Endothelial cell of umbilical vein (primary cell): ENCODE measurements around the gene GALNT2. TPM values are rescaled to one million over a fixed set of nuclear protein-coding genes. Genes with fewer than 3 reads are reported as not detected.

Source experiments
- BruUV-seq: library from RNA; stranded (reverse); fragments of 400-500 nt; replicated peaks from 2 replicates; lab custom pipeline; 2021; lab: Mats Ljungman, UMichigan
- CTCF ChIA-PET: fragments of 300-600, 350-600 bp; sonication (Branson Sonifier 250); formaldehyde crosslinking; loops from one replicate; lab custom pipeline; 2021; ENCODE audit warnings: antibody characterized with exemption, inconsistent platforms; lab: Charles Lee
- POLR2A ChIA-PET: fragments of 300-600, 350-600 bp; sonication (Branson Sonifier 250); formaldehyde crosslinking; loops from one replicate; lab custom pipeline; 2021; ENCODE audit warnings: antibody characterized with exemption, inconsistent platforms; lab: Charles Lee
- DNase-seq: peaks from one replicate; pipeline ENCODE4 v3.0.0-alpha.2; 2011; ENCODE audit warnings: low read depth, low spot score
- FAIRE-seq: peaks from 2 replicates; lab custom pipeline; 2011; peaks lifted over from hg19 to GRCh38; lab: Jason Lieb, UNC
- H2AFZ ChIP-seq: 2 replicates; pipeline ENCODE4 v1.6.0; 2012; ENCODE audit warnings: low read depth, low read length, control low read depth, inconsistent platforms
- H3K27ac ChIP-seq: 2 replicates; pipeline ENCODE4 v1.5.1; 2011; ENCODE audit warnings: low read depth, mild to moderate bottlenecking, control low read depth, low read length, moderate library complexity; ENCODE audit not compliant: insufficient read depth
- H3K27me3 ChIP-seq, 2 experiments: 2 replicates each; pipeline versions ENCODE4 v1.6.0 to v1.6.1; 2011; ENCODE audit warnings: low read length in 2 of 2, mixed read lengths in 1 of 2; ENCODE audit not compliant: control insufficient read depth in 2 of 2, insufficient read depth in 2 of 2
- H3K36me3 ChIP-seq, 2 experiments: 2 replicates in 1 of 2; 3 replicates in 1 of 2; pipeline ENCODE4 v1.5.1; 2011; ENCODE audit warnings: low read length in 2 of 2, mild to moderate bottlenecking in 1 of 2, moderate library complexity in 1 of 2; ENCODE audit not compliant: control insufficient read depth in 2 of 2, insufficient read depth in 2 of 2; ENCODE audit errors: extremely low read depth in 1 of 2
- H3K4me1 ChIP-seq: 3 replicates; pipeline ENCODE4 v1.5.1; 2011; ENCODE audit warnings: mild to moderate bottlenecking, low read length; ENCODE audit not compliant: control insufficient read depth, insufficient read depth; ENCODE audit errors: extremely low read depth
- H3K4me2 ChIP-seq: 2 replicates; pipeline ENCODE4 v1.6.1; 2011; ENCODE audit warnings: low read length, control low read depth, mixed read lengths; ENCODE audit not compliant: insufficient read depth
- H3K4me3 ChIP-seq, 3 experiments: fragments of 200-600 bp in 1 of 3; sonication (generic), shearing (Covaris generic) in 1 of 3; replicated peaks in 1 of 3; 2 replicates each; pipeline ENCODE4 v1.5.1; 2011 to 2016; ENCODE audit warnings: control low read depth in 3 of 3, low read length in 3 of 3, mild to moderate bottlenecking in 2 of 3, inconsistent platforms in 1 of 3, low read depth in 1 of 3, moderate library complexity in 1 of 3; ENCODE audit not compliant: insufficient read depth in 1 of 3
- H3K79me2 ChIP-seq: 2 replicates; pipeline ENCODE4 v1.6.0; 2012; ENCODE audit warnings: low read length, inconsistent platforms; ENCODE audit not compliant: control insufficient read depth, insufficient read depth
- H3K9ac ChIP-seq: replicated peaks from 2 replicates; pipeline ENCODE3; 2011; ENCODE audit warnings: low read length, control low read depth; ENCODE audit not compliant: insufficient read depth; ENCODE audit errors: extremely low read depth
- H3K9me1 ChIP-seq: replicated peaks from 3 replicates; pipeline ENCODE4 v1.6.0; 2011; ENCODE audit warnings: mild to moderate bottlenecking, low read length; ENCODE audit not compliant: control insufficient read depth, insufficient read depth; ENCODE audit errors: extremely low read depth
- H3K9me3 ChIP-seq: replicated peaks from 2 replicates; pipeline ENCODE4 v1.5.1; 2012; ENCODE audit warnings: low read length, inconsistent platforms; ENCODE audit not compliant: control insufficient read depth, insufficient read depth
- H4K20me1 ChIP-seq: replicated peaks from 2 replicates; pipeline ENCODE3; 2011; ENCODE audit warnings: mild to moderate bottlenecking, low read length; ENCODE audit not compliant: control insufficient read depth, insufficient read depth; ENCODE audit errors: extremely low read depth
- EZH2 ChIP-seq: IDR thresholded peaks from 2 replicates; pipeline ENCODE4 v1.6.1; 2012; ENCODE audit warnings: borderline replicate concordance, low read depth, mild to moderate bottlenecking, moderate library complexity, low read length, inconsistent platforms; ENCODE audit not compliant: severe bottlenecking
- FOS ChIP-seq: IDR thresholded peaks from 2 replicates; pipeline ENCODE4 v1.6.1; 2011; ENCODE audit warnings: mild to moderate bottlenecking, low read length, moderate library complexity, borderline replicate concordance; ENCODE audit not compliant: insufficient read depth
- GATA2 ChIP-seq: IDR thresholded peaks from 2 replicates; pipeline ENCODE4 v1.7.0; 2011; ENCODE audit warnings: low read depth, mild to moderate bottlenecking, moderate library complexity, mixed read lengths, low read length; ENCODE audit not compliant: insufficient read length, insufficient read depth
- JUN ChIP-seq: IDR thresholded peaks from 2 replicates; pipeline ENCODE4 v1.6.1; 2011; ENCODE audit warnings: borderline replicate concordance, low read depth; ENCODE audit not compliant: insufficient read length, insufficient read depth
- MYC ChIP-seq: IDR thresholded peaks from one replicate; pipeline ENCODE4 v1.6.1; 2011; ENCODE audit warnings: mild to moderate bottlenecking, low read depth, low read length
- POLR2A ChIP-seq: IDR thresholded peaks from 2 replicates; pipeline ENCODE4 v1.6.1; 2012; ENCODE audit warnings: low read depth, mild to moderate bottlenecking, control low read depth, low read length
- POLR2AphosphoS5 ChIP-seq: IDR thresholded peaks from 2 replicates; pipeline ENCODE4 v1.6.1; 2012; ENCODE audit warnings: low read depth, mild to moderate bottlenecking, control low read depth, low read length, moderate library complexity; ENCODE audit not compliant: insufficient read depth
- dilution Hi-C: fragments of 300-500 bp; cut with MboI; formaldehyde crosslinking; loops from one replicate; pipeline ENCODE4 v1.15.0; 2019; ENCODE audit warnings: low sequenced_read_pairs; ENCODE audit not compliant: extremely low pct_ligation_motif_present
- intact Hi-C: fragments of 100-400 bp; cut with micrococcal nuclease; formaldehyde crosslinking; loops from one replicate; pipeline ENCODE4 v1.10.0; 2022
- polyA plus RNA-seq, 4 experiments: library from polyadenylated mRNA; depleted of rRNA in 3 of 4; stranded (reverse) in 3 of 4; unstranded in 1 of 4; fragments of >200 nt; gene quantifications; 2 replicates each; pipeline versions ENCODE4 v1.2.1 to v1.2.3, GENCODE V29; 2011 to 2012; ENCODE audit warnings: missing spikeins in 1 of 4
- total RNA-seq: library from RNA; stranded (reverse); gene quantifications from 2 replicates; pipeline ENCODE4 v1.2.3, GENCODE V29; 2021
- TF ChIP-seq, protein P1 (sequence below), 2 donors: IDR thresholded peaks; 1 replicate in 1 of 2; 2 replicates in 1 of 2; pipeline ENCODE4 v1.5.1; 2011; ENCODE audit warnings: low read length in 2 of 2, mild to moderate bottlenecking in 2 of 2, moderate library complexity in 2 of 2, control low read depth in 1 of 2, inconsistent platforms in 1 of 2, low read depth in 1 of 2; ENCODE audit not compliant: insufficient read depth in 1 of 2; ENCODE audit errors: extremely low read depth in 1 of 2
- TF ChIP-seq, protein P2 (sequence below): IDR thresholded peaks from 2 replicates; pipeline ENCODE4 v1.6.1; 2011; ENCODE audit not compliant: insufficient read depth, insufficient read length

Gene GALNT2
- total and polyA plus RNA-seq, 2 donors (not counting 3 experiments of a cell fraction or from before 2014, with no cell fraction given): 56.3 to 77.5 TPM

DNA sequence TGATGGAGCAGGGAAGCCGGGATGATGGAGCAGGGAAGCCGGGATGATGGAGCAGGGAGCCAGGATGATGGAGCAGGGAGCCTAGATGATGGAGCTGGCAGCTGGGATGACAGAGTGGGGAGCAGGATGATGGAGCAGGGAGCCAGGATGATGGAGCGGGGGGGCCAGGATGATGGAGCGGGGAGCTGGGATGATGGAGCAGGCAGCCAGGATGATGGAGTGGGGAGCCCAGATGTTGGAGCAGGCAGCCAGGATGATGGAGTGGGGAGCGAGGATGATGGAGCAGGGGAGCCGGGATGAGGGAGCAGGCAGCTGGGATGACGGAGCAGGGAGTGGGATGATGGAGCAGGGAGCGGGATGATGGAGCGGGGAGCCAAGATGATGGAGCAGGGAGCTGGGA, 16.0 kb downstream of the GALNT2 start:
- CTCF ChIA-PET: interaction anchor here (0.7 to 1.5 kb wide), 2 partner anchors 11 to 32 kb away, joined by 3 read pairs; no protein-coding TSS in a partner anchor
- POLR2A ChIA-PET: no interaction called here

More for the DNA sequence above, 16.0 kb downstream of the GALNT2 start:
- no peak overlapping the region for H3K27ac ChIP-seq
- H3K36me3 ChIP-seq: no peaks in the 10 kb centered on the region
- no peaks in the 10 kb centered on the region for H3K9me1 ChIP-seq
- no peak for DNase-seq
- H2AFZ ChIP-seq: no peak overlapping the region
- peaks cover 64% of the 10 kb centered on the region for H3K79me2 ChIP-seq
- H4K20me1 ChIP-seq: no peaks in the 10 kb centered on the region
- H3K4me2 ChIP-seq: no peak overlapping the region
- dilution Hi-C loops (no loop called here), intact Hi-C loops (loop anchor here (5.0 kb wide), 1 partner anchor 104 kb away; no protein-coding TSS in a partner anchor)
- H3K4me3 ChIP-seq: no peak overlapping the region
- no peaks in the 10 kb centered on the region for H3K27me3 ChIP-seq
- TF ChIP-seq MYC: no peak
- no peak for TF ChIP-seq GATA2
- TF ChIP-seq, protein P1, sequence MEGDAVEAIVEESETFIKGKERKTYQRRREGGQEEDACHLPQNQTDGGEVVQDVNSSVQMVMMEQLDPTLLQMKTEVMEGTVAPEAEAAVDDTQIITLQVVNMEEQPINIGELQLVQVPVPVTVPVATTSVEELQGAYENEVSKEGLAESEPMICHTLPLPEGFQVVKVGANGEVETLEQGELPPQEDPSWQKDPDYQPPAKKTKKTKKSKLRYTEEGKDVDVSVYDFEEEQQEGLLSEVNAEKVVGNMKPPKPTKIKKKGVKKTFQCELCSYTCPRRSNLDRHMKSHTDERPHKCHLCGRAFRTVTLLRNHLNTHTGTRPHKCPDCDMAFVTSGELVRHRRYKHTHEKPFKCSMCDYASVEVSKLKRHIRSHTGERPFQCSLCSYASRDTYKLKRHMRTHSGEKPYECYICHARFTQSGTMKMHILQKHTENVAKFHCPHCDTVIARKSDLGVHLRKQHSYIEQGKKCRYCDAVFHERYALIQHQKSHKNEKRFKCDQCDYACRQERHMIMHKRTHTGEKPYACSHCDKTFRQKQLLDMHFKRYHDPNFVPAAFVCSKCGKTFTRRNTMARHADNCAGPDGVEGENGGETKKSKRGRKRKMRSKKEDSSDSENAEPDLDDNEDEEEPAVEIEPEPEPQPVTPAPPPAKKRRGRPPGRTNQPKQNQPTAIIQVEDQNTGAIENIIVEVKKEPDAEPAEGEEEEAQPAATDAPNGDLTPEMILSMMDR (IDR thresholded peaks at IDR 0.05; ENCODE audit: extremely low read depth in 1 of 2, insufficient read depth in 1 of 2, low read depth in 1 of 2, low read length in 2 of 2): no peak
- no peak for TF ChIP-seq FOS
- no peak for TF ChIP-seq EZH2
- TF ChIP-seq JUN: no peak
- no peak for TF ChIP-seq POLR2A
- no peak for TF ChIP-seq POLR2AphosphoS5
- TF ChIP-seq, protein P2, sequence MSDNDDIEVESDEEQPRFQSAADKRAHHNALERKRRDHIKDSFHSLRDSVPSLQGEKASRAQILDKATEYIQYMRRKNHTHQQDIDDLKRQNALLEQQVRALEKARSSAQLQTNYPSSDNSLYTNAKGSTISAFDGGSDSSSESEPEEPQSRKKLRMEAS: no peak
- FAIRE-seq: no peak
- H3K4me1 ChIP-seq: peaks cover 19% of the 10 kb centered on the region
- H3K9me3 ChIP-seq: no peaks in the 10 kb centered on the region
- no peak overlapping the region for H3K9ac ChIP-seq
- BruUV-seq: no TSS peak
